Tibial artery (tissue), 4 donors: ENCODE results near the gene PLEKHG3.
A peak's percentile ranks its signal among the peaks of the same experiment; 100 is the strongest.

Source experiments
- DNase-seq, 2 donors: peaks; one replicate each; pipeline ENCODE4 v3.0.0-alpha.2; 2019
- H3K27ac ChIP-seq, 2 donors: fragments of 200-600 bp; sonication (generic) in 1 of 2; 1 replicate in 1 of 2; 2 replicates in 1 of 2; pipeline ENCODE4 v1.5.1; 2018 to 2019; ENCODE audit warnings: mild to moderate bottlenecking in 1 of 2
- H3K27me3 ChIP-seq, 2 donors: fragments of 200-600 bp; sonication (generic) in 1 of 2; one replicate each; pipeline versions ENCODE4 v1.5.1 to v1.6.0; 2016 to 2019
- H3K36me3 ChIP-seq, 3 donors: fragments of 200-600 bp; sonication (generic) in 2 of 3; one replicate each; pipeline ENCODE4 v1.5.1; 2016 to 2019; ENCODE audit warnings: mild to moderate bottlenecking in 2 of 3
- H3K4me1 ChIP-seq, 4 donors: fragments of 200-600 bp; sonication (generic) in 2 of 4; 1 replicate in 3 of 4; 2 replicates in 1 of 4; pipeline ENCODE4 v1.5.1; 2016 to 2019
- H3K4me3 ChIP-seq, 2 donors: fragments of 200-600 bp; sonication (generic) in 1 of 2; 1 replicate in 1 of 2; 2 replicates in 1 of 2; pipeline ENCODE4 v1.5.1; 2018 to 2019; ENCODE audit warnings: mild to moderate bottlenecking in 2 of 2
- H3K9me3 ChIP-seq, 3 donors: fragments of 200-600 bp; sonication (generic) in 1 of 3; one replicate each; pipeline ENCODE4 v1.5.1; 2016 to 2019
- intact Hi-C: fragments of 100-400 bp; cut with DNase I; formaldehyde crosslinking; loops from one replicate; pipeline ENCODE4 v1.15.0; 2023; ENCODE audit warnings: low total_unique reads
- TF ChIP-seq, protein P1 (sequence below), 2 experiments: fragments of 200-600 bp in 1 of 2; fragments of 450-650 bp in 1 of 2; IDR thresholded peaks; one replicate each; pipeline ENCODE4 v1.5.1; 2017 to 2019; ENCODE audit warnings: antibody characterized with exemption in 2 of 2, mild to moderate bottlenecking in 1 of 2, moderate library complexity in 1 of 2

Gene PLEKHG3

DNA sequence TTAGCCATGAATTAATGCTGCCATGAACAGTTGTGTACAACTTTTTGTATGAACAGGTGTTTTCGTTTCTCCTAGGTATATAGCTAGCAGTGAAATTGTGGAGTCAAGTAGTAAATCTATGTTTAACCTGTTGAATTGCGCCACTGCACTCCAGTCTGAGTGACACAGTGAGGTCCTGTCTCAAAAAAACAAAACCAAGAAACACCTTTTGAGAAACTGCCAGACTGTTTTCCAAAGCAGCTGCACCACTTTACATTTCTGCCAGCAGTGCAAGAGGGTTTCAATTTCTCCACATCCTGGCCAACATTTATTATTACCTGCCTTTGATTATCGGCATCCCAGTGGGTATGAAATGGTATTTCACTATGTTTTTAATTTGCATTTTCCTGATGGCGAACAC is 3.3 kb upstream of the PLEKHG3 start:
- intact Hi-C loops, result no loop called here
- DNase-seq, result no peak
- Histone ChIP-seq H3K4me1 (peaks cover 0 to 49% (median 11%) of the 10 kb centered on the region in 4 donors), H3K36me3 (no peaks in the 10 kb centered on the region), H3K27me3 (no peaks in the 10 kb centered on the region), H3K9me3 (no peaks in the 10 kb centered on the region), H3K4me3 (no peak overlapping the region), H3K27ac (peak overlapping the region in 1 of 2 donors; percentile 7)
- TF ChIP-seq, protein P1, sequence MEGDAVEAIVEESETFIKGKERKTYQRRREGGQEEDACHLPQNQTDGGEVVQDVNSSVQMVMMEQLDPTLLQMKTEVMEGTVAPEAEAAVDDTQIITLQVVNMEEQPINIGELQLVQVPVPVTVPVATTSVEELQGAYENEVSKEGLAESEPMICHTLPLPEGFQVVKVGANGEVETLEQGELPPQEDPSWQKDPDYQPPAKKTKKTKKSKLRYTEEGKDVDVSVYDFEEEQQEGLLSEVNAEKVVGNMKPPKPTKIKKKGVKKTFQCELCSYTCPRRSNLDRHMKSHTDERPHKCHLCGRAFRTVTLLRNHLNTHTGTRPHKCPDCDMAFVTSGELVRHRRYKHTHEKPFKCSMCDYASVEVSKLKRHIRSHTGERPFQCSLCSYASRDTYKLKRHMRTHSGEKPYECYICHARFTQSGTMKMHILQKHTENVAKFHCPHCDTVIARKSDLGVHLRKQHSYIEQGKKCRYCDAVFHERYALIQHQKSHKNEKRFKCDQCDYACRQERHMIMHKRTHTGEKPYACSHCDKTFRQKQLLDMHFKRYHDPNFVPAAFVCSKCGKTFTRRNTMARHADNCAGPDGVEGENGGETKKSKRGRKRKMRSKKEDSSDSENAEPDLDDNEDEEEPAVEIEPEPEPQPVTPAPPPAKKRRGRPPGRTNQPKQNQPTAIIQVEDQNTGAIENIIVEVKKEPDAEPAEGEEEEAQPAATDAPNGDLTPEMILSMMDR (IDR thresholded peaks at IDR 0.05), result no peak

DNA sequence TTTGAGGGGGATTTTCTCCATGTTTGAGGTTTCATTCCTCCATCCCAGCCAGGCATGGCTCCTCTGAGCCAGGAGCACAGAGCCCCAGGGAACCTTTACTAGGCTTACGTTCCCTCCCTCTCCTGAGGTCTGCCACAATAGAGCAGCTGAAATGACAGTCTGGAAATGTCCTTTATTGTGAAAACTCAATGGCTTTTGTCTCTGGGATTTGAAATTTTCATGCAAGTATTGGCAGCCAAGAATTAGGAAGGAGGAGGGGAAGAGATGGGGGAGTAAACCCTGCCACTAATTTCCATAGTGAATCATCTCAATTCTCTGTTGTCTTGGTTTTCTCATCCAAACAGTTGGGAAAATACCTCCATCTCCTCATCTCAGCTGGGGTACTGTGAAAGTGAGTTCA is 2.6 kb upstream of the PLEKHG3 start:
- H3K9me3 ChIP-seq, result no peaks in the 10 kb centered on the region
- no peaks in the 10 kb centered on the region for H3K27me3 ChIP-seq

DNA sequence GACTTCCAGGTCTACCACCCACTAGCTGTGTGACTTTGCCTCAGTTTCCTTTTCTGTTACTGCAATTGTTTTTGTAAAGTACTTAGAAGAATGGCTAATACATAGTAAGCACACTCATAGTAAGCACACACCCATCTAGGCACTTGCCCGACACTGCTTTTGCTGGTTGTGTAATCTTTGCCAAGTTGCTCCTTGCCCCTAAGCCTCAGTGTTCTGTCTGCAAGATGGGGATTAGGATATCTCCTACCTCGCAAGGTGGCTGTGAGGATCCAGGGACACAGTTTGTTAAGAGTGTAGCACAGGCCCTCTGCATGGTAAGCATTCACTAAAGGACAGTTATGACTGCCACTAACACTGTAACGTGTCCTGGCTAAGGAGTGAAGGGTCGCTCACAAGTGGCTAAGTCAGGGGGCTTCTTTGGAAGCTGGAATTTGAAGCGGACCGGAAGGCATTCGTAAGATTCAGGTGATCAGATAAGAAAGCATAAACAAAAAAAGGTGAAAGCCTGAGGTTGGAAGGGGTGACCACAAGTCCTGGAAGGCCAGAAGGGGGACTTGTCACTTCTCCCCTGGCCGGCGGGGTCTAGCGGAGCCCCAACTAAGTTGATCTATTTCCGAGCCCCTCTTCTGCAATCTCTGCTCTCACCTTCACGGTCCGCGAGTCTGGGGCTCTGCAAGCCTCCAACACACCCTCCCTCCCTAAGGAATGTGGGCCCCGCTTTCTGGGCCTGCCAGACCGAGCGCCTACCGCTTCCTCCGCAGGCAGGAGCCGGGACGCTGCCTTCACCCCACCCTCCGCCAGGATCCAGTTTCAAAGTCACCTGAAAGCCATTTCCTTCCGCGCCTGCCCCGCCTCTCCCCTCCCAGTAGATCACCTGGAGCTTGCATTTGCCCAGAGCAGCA is 1.5 kb upstream of the PLEKHG3 start:
- no peaks in the 10 kb centered on the region for H3K27me3 ChIP-seq
- intact Hi-C loops, result no loop called here

More for the DNA sequence above, 2.6 kb upstream of the PLEKHG3 start:
- intact Hi-C loops, result no loop called here
- Histone ChIP-seq H3K36me3 (no peaks in the 10 kb centered on the region), H3K27ac (peak overlapping the region in 1 of 2 donors; percentile 95), H3K4me1 (peaks cover 0 to 49% (median 15%) of the 10 kb centered on the region in 4 donors), H3K4me3 (no peak overlapping the region)
- TF ChIP-seq, protein P1 (IDR thresholded peaks at IDR 0.05), result no peak
- DNase-seq, result peak in 1 of 2 donors; percentile 7

DNA sequence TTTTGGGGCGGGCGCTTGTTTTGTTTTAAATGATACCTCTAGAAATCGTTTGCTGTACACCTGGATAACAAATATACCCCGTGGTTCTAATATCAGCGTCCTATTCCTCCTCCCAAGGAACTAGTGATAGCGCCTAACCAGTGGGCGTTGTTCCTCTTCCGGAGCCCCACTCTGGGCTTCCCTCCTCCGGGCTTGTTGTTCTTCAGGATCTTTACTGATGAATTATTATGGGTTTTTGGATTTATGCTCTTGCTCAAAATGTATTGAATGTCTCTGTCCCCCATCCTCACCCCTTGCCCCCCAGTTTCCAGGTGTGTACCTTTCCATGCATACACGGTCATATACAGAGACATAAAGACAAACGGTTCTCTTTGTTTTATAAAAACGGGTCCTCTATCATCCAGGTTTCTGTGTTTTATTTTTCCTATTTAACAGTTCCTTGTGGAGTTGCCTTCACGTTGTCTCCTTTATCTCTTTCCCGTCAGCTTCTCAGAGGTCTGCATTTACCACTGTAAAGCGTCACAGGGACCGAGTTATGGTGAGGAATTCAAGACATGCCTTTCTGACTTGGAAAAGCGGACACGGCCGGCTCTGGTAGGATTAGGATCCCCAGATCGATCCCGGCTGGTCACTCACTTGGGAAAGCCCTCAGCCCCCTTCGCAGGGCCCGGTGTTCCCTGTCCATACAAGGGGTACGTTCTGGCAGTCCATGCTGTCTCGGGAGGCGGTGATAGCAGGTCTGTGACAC is 655 bp upstream of the PLEKHG3 start:
- DNase-seq, result peak in 1 of 2 donors; percentile 20
- intact Hi-C loops, result no loop called here
- H3K27ac ChIP-seq, result peak overlapping the region; percentile 95
- H3K27me3 ChIP-seq, result no peaks in the 10 kb centered on the region
- no peaks in the 10 kb centered on the region for H3K9me3 ChIP-seq
- peak overlapping the region; percentile 85 to 88 for H3K4me3 ChIP-seq
- H3K36me3 ChIP-seq, result no peaks in the 10 kb centered on the region
- TF ChIP-seq, protein P1 (IDR thresholded peaks at IDR 0.05), result no peak
- peaks cover 0 to 49% (median 31%) of the 10 kb centered on the region in 4 donors for H3K4me1 ChIP-seq

More for the DNA sequence above, 1.5 kb upstream of the PLEKHG3 start:
- Histone ChIP-seq H3K4me1 (peaks cover 0 to 49% (median 23%) of the 10 kb centered on the region in 4 donors), H3K27ac (peak overlapping the region; percentile 95), H3K36me3 (no peaks in the 10 kb centered on the region), H3K4me3 (peak overlapping the region; percentile 85 to 88), H3K9me3 (no peaks in the 10 kb centered on the region)
- peak; percentile 19 to 71 for DNase-seq
- TF ChIP-seq, protein P1 (IDR thresholded peaks at IDR 0.05), result no peak

DNA sequence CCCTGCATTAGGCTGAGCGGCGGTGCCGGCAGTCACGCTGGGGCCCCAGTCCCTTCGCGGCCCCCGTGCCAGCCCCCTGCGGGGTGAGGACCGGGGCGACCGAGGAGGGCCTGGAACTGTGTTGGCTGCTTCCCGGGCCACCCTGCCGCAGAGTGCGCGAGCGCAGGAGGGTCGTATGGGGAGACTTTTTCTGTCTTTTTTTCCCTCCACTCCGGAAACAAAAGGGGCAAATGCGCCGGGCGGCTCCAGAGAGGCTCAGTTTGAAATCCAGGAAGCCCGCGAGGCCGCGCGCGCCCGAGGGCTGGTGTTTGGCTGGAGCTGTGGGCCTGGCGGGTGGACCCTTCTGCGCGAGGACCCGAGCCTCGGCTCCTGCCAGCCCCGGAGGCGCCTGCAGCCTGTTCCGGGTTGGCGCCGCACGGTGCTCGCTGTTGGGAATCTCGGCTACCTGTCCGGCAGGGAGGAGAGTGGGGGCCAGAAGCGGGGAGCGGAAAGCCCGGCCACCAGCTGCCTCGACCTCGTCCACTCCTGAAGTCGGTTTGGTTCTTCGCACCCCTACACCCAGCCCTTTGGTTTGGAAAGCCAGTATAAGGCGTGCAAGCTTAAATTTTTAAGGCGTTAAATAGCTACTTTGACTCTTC is 638 bp downstream of the PLEKHG3 start:
- H3K9me3 ChIP-seq, result no peaks in the 10 kb centered on the region
- H3K27ac ChIP-seq, result peak overlapping the region; percentile 95
- H3K4me3 ChIP-seq, result peak overlapping the region; percentile 85 to 88
- no peaks in the 10 kb centered on the region for H3K36me3 ChIP-seq
- H3K27me3 ChIP-seq, result no peaks in the 10 kb centered on the region
- TF ChIP-seq, protein P1 (IDR thresholded peaks at IDR 0.05), result no peak
- peak; percentile 46 to 72 for DNase-seq
- H3K4me1 ChIP-seq, result peaks cover 0 to 59% (median 44%) of the 10 kb centered on the region in 4 donors
- intact Hi-C loops, result no loop called here
